HK-2 (cell line): Measurements from ENCODE around the gene PLA2G4C.

ENCODE experiments used
- DNase-seq: peaks from one replicate; pipeline ENCODE4 v3.0.0-alpha.2; 2018; ENCODE audit not compliant: unreplicated experiment

Gene PLA2G4C

DNA sequence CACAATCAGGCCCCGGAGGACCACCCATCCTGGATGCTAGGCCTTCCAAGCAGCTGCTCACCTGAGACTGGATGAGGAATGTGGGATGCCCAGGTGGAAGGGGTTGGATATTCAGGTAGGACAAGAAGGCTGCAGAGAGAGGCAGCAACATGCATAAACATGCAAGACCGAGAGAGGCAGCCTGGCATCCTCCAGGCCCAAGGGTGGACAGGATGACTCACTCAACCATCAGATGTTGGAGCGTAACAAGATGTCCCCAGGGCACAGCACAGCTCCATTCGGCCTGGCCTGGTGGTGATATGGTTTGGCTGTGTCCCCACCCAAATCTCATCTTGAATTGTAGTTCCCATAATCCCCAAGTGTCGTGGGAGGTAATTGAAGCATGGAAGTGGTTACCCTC, 56.8 kb downstream of the PLA2G4C start:
- DNase-seq = no peak

- no peak for DNase-seq
Observed at GRCh38 chr19:48053076-48053475, 57.5 kb downstream of the PLA2G4C start.

DNA sequence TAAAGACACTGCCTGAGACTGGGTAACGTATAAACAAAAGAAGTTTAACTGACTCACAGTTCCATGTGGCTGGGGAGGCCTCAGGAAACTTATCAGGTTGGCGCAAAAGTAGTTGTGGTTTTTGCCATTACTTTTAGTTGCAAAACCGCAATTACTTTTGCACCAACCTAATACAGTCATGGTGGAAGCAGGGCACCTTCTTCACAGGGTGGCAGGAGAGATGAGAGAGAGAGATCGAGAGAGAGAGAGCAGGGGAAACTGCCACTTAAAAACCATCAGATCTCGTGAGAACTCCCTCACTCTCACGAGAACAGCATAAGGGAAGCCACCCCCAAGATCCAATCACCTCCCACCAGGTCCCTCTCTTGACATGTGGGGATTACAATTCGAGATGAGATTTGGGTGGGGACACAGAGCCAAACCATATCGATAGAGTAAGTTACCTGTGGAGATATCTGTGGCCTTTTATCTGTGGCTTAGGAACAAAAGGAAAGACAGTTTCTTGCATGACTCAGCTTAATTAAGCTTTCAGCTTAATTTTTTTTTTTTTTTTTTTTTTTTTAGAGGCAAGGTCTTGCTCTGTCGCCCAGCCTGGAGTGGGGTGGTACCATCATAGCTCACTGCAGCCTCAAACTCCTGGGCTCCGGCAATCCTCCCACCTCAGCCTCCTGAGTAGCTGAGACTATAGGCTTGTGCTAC, 59.1 kb downstream of the PLA2G4C start:
- no peak for DNase-seq

GRCh38 chr19:48044561-48044960, 66.1 kb downstream of the PLA2G4C start:
- peak; percentile 5 for DNase-seq

DNA sequence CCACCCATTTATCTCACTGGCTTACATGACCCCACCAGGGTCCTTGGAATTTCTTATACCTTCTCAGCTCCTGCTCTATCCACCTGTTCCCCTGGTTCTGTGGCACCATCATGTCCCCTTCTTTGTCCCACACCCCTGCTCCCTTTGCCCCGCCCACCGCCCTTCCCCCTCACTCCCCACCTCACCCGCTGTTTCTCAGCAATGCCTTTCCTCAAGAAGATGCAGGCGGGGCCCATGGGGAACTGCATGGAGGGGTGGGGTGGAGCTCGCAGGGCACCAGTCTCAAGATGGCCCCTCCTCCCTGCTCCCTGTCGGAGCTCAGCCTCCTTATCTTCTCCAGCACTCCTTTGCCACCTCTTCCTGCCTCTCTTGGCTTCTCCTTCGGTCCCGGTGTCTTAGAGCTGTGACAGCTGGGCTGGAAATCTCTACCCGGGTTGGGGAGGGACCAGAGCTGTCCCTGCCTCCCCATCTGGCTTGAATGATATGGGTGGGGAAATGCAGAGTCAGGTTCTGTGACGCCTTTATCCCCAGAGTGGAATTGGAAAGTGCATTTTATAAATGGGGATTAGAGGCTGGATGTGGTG, 66.8 kb downstream of the PLA2G4C start, which contains the start of gene CABP5:
CABP5 (minus strand) TSS at position 405 of the 584 bp plus-strand sequence; CDS start at position 248, 157 bp downstream.
- no peak for DNase-seq

DNA sequence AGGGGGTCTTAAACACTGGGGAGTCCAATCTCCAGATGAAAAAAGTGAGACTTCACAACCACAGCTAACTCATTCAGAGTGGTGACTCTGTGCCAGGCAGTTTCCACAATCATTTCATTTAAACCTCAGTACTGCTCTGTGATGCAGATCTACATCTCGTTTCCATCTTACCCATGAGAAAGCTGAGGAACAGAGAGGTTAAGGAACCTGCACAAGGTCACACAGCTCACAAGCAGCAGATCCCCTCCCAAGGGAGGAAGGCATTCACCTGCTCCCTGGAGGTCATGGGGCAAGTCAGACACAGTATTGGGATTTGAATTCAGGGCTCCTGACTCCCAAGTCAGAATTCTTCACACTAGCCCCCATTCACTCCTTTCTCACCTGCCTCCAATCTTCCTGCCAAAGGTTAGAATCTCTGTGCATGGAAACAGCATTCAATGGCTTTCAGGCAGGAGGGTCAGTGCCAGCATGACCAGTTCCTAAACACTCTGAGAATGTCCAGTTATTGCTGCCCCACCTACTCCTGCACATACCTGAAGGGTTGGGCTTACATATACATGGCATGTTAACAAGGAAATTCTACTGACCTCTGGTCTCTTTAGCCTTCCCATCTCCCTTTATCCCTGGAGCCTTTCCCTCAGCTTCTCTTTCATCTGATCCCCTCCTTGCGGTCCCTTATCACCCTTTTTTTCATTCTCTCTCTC, 68.6 kb downstream of the PLA2G4C start:
- no peak for DNase-seq

DNA sequence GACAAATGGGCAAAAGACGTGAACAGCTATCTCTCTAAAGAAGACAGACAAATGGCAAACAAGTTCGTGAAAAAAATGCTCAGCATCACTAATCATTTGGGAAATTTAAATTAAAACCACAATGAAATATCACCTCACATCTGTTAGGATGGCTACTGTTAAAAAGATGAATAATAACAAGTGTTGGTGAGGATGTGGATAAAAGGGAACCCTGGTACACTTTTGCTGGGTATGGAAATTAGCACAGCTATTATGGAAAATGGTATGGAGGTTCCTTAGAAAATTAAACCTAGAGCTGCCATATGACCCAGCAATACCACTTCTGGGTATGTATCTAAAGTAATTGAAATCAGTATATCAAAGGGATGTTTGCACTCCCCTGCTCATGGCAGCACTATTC, 73.9 kb downstream of the PLA2G4C start:
- no peak for DNase-seq

- no peak for DNase-seq
Observed at GRCh38 chr19:48033604-48034003, 77.0 kb downstream of the PLA2G4C start.

GRCh38 chr19:48030073-48030472, 80.5 kb downstream of the PLA2G4C start:
- DNase-seq = no peak

- DNase-seq = no peak
Observed at GRCh38 chr19:48029431-48029830, 81.2 kb downstream of the PLA2G4C start.

- DNase-seq = no peak
Observed at GRCh38 chr19:48025480-48025879, 85.1 kb downstream of the PLA2G4C start.

DNA sequence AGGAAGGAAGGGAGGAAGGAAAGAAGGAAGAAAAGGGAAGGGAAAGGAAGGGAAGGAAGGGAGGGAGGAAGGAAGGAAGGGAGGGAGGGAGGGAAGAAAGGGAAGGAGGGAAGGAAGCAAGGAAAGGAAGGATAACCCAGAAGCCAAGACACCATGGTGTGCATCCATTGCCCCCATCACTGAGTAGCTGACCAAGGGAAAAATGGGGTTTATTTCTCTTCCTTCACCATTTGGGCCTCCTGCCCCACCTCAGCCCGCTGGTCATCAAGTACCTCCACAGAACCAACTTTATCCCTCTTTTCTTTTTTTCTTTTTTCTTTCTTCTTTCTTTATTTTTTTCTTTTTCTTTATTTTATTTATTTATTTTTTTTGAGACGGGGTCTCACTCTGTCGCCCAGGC, 87.1 kb downstream of the PLA2G4C start:
- no peak for DNase-seq

GRCh38 chr19:48023011-48023410, 87.6 kb downstream of the PLA2G4C start:
- no peak for DNase-seq

- no peak for DNase-seq
Observed at GRCh38 chr19:48020686-48021085, 89.9 kb downstream of the PLA2G4C start.

- no peak for DNase-seq
Observed at GRCh38 chr19:48010932-48011758, 99.5 kb downstream of the PLA2G4C start.

DNA sequence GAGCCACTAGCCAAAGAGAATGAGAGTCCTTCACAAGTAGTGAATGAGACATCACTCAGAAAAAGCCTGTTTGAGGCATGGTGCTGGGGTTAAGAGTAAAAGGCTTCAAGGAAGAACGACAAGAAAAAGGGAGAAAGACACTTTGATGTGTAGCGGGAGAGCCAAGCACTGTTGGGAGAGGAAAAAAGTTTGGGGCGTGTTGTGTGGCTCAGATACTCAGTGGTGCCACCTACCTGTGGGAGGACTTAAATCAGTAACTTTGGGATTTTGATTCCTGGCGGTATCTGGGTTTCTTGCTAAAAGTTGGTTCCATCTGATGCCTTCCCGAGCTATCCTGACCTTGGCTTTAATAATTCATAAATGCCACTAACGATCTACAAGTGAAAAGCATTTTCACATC, 103.9 kb downstream of the PLA2G4C start:
- DNase-seq = no peak

- no peak for DNase-seq
Observed at GRCh38 chr19:48004236-48004635, 106.4 kb downstream of the PLA2G4C start.

GRCh38 chr19:48000846-48001245, 109.8 kb downstream of the PLA2G4C start:
- no peak for DNase-seq

DNA sequence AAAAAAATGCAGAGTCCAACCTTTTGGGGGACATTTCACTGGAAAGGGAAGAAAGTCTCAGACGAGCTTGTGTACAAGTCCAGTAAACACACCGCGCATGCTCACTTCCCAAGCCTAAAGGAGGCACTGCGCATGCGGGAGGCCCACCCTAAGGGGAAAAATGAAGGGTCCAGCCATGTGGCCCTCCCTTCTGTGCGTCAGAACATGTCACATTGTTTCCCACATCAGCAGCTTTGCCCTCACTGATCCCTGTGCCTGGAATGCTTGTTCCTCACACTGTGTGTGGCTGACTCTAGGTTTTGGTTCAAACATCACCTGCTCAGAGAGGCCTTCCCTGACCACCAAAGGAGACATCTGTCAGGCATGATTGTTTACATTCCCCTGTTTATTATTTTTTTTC, 111.8 kb downstream of the PLA2G4C start:
- DNase-seq = no peak
